Breast epithelium (tissue), 4 donors: ENCODE measurements around the gene BMPER. TPM values are rescaled to one million over a fixed set of nuclear protein-coding genes. Genes with fewer than 3 reads are reported as not detected.

ENCODE experiments used
- DNase-seq, 2 donors: peaks; one replicate each; pipeline ENCODE4 v3.0.0-alpha.2; 2019; ENCODE audit warnings: low spot score in 2 of 2
- H3K27ac ChIP-seq, 2 donors: fragments of 200-600 bp; sonication (generic) in 1 of 2; one replicate each; pipeline ENCODE4 v1.5.1; 2016 to 2019; ENCODE audit warnings: mild to moderate bottlenecking in 1 of 2
- H3K27me3 ChIP-seq, 2 donors: fragments of 200-600 bp; sonication (generic) in 1 of 2; one replicate each; pipeline versions ENCODE4 v1.5.1 to v1.6.0; 2017 to 2019; ENCODE audit warnings: control low read depth in 1 of 2, mild to moderate bottlenecking in 1 of 2
- H3K36me3 ChIP-seq: fragments of 200-600 bp; one replicate; pipeline ENCODE4 v1.5.1; 2019
- H3K4me1 ChIP-seq, 2 donors: fragments of 200-600 bp; sonication (generic); one replicate each; pipeline ENCODE4 v1.5.1; 2016 to 2019; ENCODE audit warnings: control low read depth in 1 of 2
- H3K4me3 ChIP-seq, 3 donors: fragments of 200-600 bp; sonication (generic); 1 replicate in 2 of 3; 2 replicates in 1 of 3; pipeline ENCODE4 v1.5.1; 2016 to 2019; ENCODE audit warnings: mild to moderate bottlenecking in 3 of 3, moderate library complexity in 2 of 3
- H3K9me3 ChIP-seq, 2 donors: fragments of 200-600 bp; sonication (generic) in 1 of 2; one replicate each; pipeline ENCODE4 v1.5.1; 2016 to 2019; ENCODE audit warnings: control low read depth in 1 of 2
- CTCF ChIP-seq, 3 donors: fragments of 450-650 bp; IDR thresholded peaks; one replicate each; pipeline ENCODE4 v1.5.1; 2016 to 2017; ENCODE audit warnings: antibody characterized with exemption in 3 of 3, mild to moderate bottlenecking in 3 of 3, moderate library complexity in 3 of 3
- POLR2A ChIP-seq: fragments of 450-650 bp; IDR thresholded peaks from one replicate; pipeline ENCODE4 v1.6.1; 2016; ENCODE audit warnings: antibody characterized with exemption, mild to moderate bottlenecking, moderate library complexity
- POLR2AphosphoS5 ChIP-seq, 3 donors: sonication (generic); formaldehyde crosslinking; IDR thresholded peaks; one replicate each; pipeline ENCODE4 v1.6.1; 2017; ENCODE audit warnings: antibody characterized with exemption in 3 of 3
- intact Hi-C: fragments of 100-400 bp; cut with DNase I; formaldehyde crosslinking; loops from one replicate; pipeline ENCODE4 v1.15.1; 2023; ENCODE audit warnings: low total_unique reads
- total RNA-seq, 3 donors: library from RNA; depleted of rRNA; stranded (reverse); fragments of >200 nt; gene quantifications; one replicate each; pipeline ENCODE4 v1.1.0, GENCODE V29; 2016

The BMPER gene
- total RNA-seq, 3 donors from 2014 or later = 1.6 to 6.9 (median 2.0) TPM

DNA sequence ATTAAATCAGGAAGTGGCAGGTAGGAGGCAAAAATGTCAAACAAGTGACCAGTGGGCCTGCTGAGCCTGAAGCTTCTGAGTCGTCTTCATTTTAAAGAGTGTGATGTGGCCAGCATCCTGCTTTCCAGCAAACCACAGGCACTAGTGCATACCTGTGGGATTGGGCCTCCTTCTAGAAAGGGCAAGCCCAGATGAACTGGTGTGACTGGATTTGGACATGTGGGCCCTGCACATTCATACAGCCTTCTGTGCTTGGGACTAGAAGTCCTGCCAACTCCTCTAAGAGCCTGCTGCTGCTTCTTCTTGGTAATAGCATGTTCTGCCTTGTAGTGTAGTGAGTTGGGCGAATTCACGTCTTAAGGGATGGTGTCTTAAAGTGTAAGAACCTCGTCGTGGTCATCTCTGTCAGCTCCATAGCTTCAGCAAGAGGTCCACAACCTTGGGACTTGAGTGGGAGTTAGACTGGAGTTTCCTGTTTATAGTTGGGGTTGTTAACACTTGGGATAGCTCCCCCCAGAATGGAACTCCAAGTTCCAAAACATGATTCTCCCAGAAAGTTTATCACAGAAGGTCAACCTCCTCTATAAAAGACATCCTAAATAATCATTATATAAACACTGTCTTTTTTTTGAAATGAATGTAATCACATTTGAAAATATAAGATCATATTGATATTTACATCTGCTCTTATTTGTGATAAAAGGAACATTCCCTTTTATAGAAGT lies 11.2 kb downstream of the BMPER start:
- intact Hi-C loops = no loop called here
- H3K4me1 ChIP-seq = no peaks in the 10 kb centered on the region

GRCh38 chr7:33917661-33918060 lies 12.3 kb downstream of the BMPER start:
- H3K4me3 ChIP-seq = no peak overlapping the region
- H3K27ac ChIP-seq = no peak overlapping the region
- DNase-seq = no peak
- H3K36me3 ChIP-seq = no peaks in the 10 kb centered on the region
- TF ChIP-seq POLR2A (no peak), POLR2AphosphoS5 (IDR thresholded peaks at IDR 0.05) (no peak), CTCF (IDR thresholded peaks at IDR 0.05) (no peak)
- H3K4me1 ChIP-seq = no peaks in the 10 kb centered on the region
- no peaks in the 10 kb centered on the region for H3K9me3 ChIP-seq
- H3K27me3 ChIP-seq = no peaks in the 10 kb centered on the region
- intact Hi-C loops = no loop called here

More for the DNA sequence above, 11.2 kb downstream of the BMPER start:
- Histone ChIP-seq H3K9me3 (no peaks in the 10 kb centered on the region), H3K36me3 (no peaks in the 10 kb centered on the region), H3K27ac (peak overlapping the region in 1 of 2 donors; percentile 22), H3K4me3 (no peak overlapping the region), H3K27me3 (no peaks in the 10 kb centered on the region)
- no peak for TF ChIP-seq POLR2AphosphoS5 (IDR thresholded peaks at IDR 0.05)
- TF ChIP-seq CTCF (IDR thresholded peaks at IDR 0.05) = no peak
- no peak for TF ChIP-seq POLR2A
- DNase-seq = peak in 1 of 2 donors; percentile 69

DNA sequence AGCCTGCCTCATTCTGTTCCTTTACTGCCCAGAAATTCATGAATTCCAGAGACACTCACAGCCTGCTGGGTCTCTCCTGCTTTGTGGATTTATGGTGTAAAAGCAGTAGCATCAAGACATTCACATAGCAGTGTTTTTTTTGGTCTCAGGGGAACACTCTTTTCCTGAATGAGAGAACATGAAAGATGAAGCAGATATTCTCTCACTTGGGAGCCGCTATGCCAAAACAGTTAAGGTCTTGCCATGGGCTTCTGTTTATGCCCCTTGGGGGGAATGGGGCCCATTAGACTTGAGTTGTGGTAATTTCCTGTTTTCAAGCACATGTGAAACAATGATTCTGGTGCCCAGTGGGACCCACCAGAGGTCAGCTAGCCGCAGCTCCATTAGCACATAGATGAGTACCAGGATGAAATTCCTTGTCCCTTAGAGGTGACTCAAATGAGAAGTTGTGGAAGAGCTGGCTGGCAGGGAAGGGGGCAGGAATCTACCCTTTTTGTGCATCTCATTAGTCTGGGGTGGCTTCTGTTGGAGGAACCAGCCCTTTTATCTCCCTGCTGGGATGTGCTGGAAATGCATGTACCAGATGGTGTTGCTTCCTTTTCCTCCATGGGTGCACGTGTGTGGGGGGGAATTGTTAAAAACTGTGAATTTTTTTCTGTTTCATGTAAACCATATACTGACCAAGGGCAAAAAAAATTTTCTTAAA lies 13.3 kb downstream of the BMPER start:
- H3K36me3 ChIP-seq = no peaks in the 10 kb centered on the region
- no peak overlapping the region for H3K4me3 ChIP-seq
- no peaks in the 10 kb centered on the region for H3K27me3 ChIP-seq
- TF ChIP-seq POLR2A (no peak), CTCF (IDR thresholded peaks at IDR 0.05) (no peak), POLR2AphosphoS5 (IDR thresholded peaks at IDR 0.05) (no peak)
- H3K27ac ChIP-seq = no peak overlapping the region
- intact Hi-C loops = no loop called here
- no peak for DNase-seq
- H3K4me1 ChIP-seq = no peaks in the 10 kb centered on the region
- H3K9me3 ChIP-seq = no peaks in the 10 kb centered on the region

- H3K36me3 ChIP-seq = no peaks in the 10 kb centered on the region
- DNase-seq = no peak
- no peaks in the 10 kb centered on the region for H3K27me3 ChIP-seq
- TF ChIP-seq POLR2A (no peak), POLR2AphosphoS5 (IDR thresholded peaks at IDR 0.05) (no peak), CTCF (IDR thresholded peaks at IDR 0.05) (no peak)
- intact Hi-C loops = no loop called here
- no peak overlapping the region for H3K4me3 ChIP-seq
- no peaks in the 10 kb centered on the region for H3K9me3 ChIP-seq
- no peaks in the 10 kb centered on the region for H3K4me1 ChIP-seq
- H3K27ac ChIP-seq = no peak overlapping the region
Measured at GRCh38 chr7:33919449-33919848, 14.1 kb downstream of the BMPER start.
